GM19238 (cell line): ENCODE results near the gene SLC35E3.
"Not testable (repeated sequence)": the region's sequence is repeated elsewhere in the genome, so short reads cannot be mapped to it uniquely, and the experiment has no call there.

ENCODE experiments used
- DNase-seq: peaks from one replicate; pipeline ENCODE4 v3.0.0; 2011; ENCODE audit warnings: low spot score; ENCODE audit not compliant: insufficient read length

Gene SLC35E3

GRCh38 chr12:68793975-68794652 is 48.1 kb downstream of the SLC35E3 start:
- no peak for DNase-seq

- no peak for DNase-seq
Observed at GRCh38 chr12:68794653-68795251, 48.8 kb downstream of the SLC35E3 start.

GRCh38 chr12:68796399-68796798 is 50.4 kb downstream of the SLC35E3 start:
- no peak for DNase-seq

- no peak for DNase-seq
Observed at GRCh38 chr12:68798882-68799234, 52.9 kb downstream of the SLC35E3 start.

GRCh38 chr12:68800294-68800693 is 54.3 kb downstream of the SLC35E3 start:
- no peak for DNase-seq

- not testable (repeated sequence) for DNase-seq
Observed at GRCh38 chr12:68801124-68801523, 55.1 kb downstream of the SLC35E3 start.

- DNase-seq: not testable (repeated sequence)
Observed at GRCh38 chr12:68802372-68802745, 56.4 kb downstream of the SLC35E3 start.

- DNase-seq: not testable (repeated sequence)
Observed at GRCh38 chr12:68802911-68803651, 57.1 kb downstream of the SLC35E3 start.

GRCh38 chr12:68803948-68804656 is 58.1 kb downstream of the SLC35E3 start:
- DNase-seq: no peak

GRCh38 chr12:68804657-68805591 is 58.9 kb downstream of the SLC35E3 start:
- no peak for DNase-seq

GRCh38 chr12:68805592-68806120 is 59.7 kb downstream of the SLC35E3 start:
- DNase-seq: no peak

GRCh38 chr12:68806488-68807237 is 60.7 kb downstream of the SLC35E3 start:
- DNase-seq: no peak

GRCh38 chr12:68807274-68807575 is 61.2 kb downstream of the SLC35E3 start:
- not testable (repeated sequence) for DNase-seq

GRCh38 chr12:68807576-68808387 is 61.8 kb downstream of the SLC35E3 start, which contains the start of gene MDM2:
Gene MDM2 (plus strand): TSS chr12:68808177. CDS start chr12:68808478, 301 bp downstream.
- DNase-seq: peak; percentile 88

- DNase-seq: peak; percentile 56
Observed at GRCh38 chr12:68808388-68809189, 62.6 kb downstream of the SLC35E3 start.

GRCh38 chr12:68809190-68810026 is 63.4 kb downstream of the SLC35E3 start:
- DNase-seq: no peak

GRCh38 chr12:68810027-68810389 is 64.0 kb downstream of the SLC35E3 start:
- DNase-seq: not testable (repeated sequence)
